GM23338 (cell line): ENCODE results near the gene LY6G6D. TPM values are rescaled to one million over a fixed set of nuclear protein-coding genes. Genes with fewer than 3 reads are reported as not detected.

Experiments used
- ATAC-seq: fragments of 200-7000 bp; cut with Tn5 transposase; 3 replicates; pipeline ENCODE4 v1.9.1; 2020
- DNase-seq: peaks from one replicate; pipeline ENCODE4 v3.0.0-alpha.2; 2015; ENCODE audit warnings: low spot score
- H2AFZ ChIP-seq: fragments of 200-600 bp; sonication (generic); 2 replicates; pipeline ENCODE4 v1.8.0; 2016; ENCODE audit warnings: antibody characterized with exemption, mild to moderate bottlenecking, moderate library complexity
- H3F3A ChIP-seq: fragments of 200-600 bp; sonication (generic); replicated peaks from 2 replicates; pipeline ENCODE4 v1.8.0; 2017; ENCODE audit warnings: antibody characterized with exemption, mixed run types, low read depth
- H3K27ac ChIP-seq: fragments of 200-600 bp; sonication (generic); 2 replicates; pipeline ENCODE4 v1.6.1; 2016; ENCODE audit warnings: low read depth
- H3K27me3 ChIP-seq: fragments of 200-600 bp; sonication (generic); 2 replicates; pipeline ENCODE4 v1.8.0; 2016; ENCODE audit warnings: mild to moderate bottlenecking, mixed run types, moderate library complexity; ENCODE audit not compliant: insufficient read depth
- H3K36me3 ChIP-seq: fragments of 200-600 bp; sonication (generic); 2 replicates; pipeline ENCODE4 v1.8.0; 2016; ENCODE audit warnings: mild to moderate bottlenecking; ENCODE audit not compliant: insufficient read depth
- H3K4me1 ChIP-seq: fragments of 200-600 bp; sonication (generic); 2 replicates; pipeline ENCODE4 v1.8.0; 2016; ENCODE audit warnings: mild to moderate bottlenecking, moderate library complexity; ENCODE audit not compliant: insufficient read depth
- H3K4me2 ChIP-seq: fragments of 200-600 bp; sonication (generic); 2 replicates; pipeline ENCODE4 v1.7.1; 2017; ENCODE audit warnings: mixed run types
- H3K4me3 ChIP-seq: fragments of 200-600 bp; sonication (generic); 2 replicates; pipeline ENCODE4 v1.6.1; 2016; ENCODE audit warnings: mixed run types
- H3K79me2 ChIP-seq: fragments of 200-600 bp; sonication (generic); replicated peaks from 2 replicates; pipeline ENCODE4 v1.8.0; 2017; ENCODE audit warnings: mild to moderate bottlenecking; ENCODE audit not compliant: insufficient read depth
- H3K9me2 ChIP-seq: fragments of 200-600 bp; sonication (generic); 2 replicates; pipeline ENCODE4 v1.8.0; 2017; ENCODE audit not compliant: insufficient read depth
- H4K20me1 ChIP-seq: fragments of 200-600 bp; sonication (generic); replicated peaks from 2 replicates; pipeline ENCODE4 v1.8.0; 2017; ENCODE audit warnings: mild to moderate bottlenecking; ENCODE audit not compliant: insufficient read depth
- H3K27ac Mint-ChIP-seq: 2 replicates; pipeline ENCODE4 v1.8.0; 2020; ENCODE audit warnings: inconsistent platforms, mild to moderate bottlenecking, moderate library complexity, mixed read lengths
- H3K27me3 Mint-ChIP-seq: 3 replicates; pipeline ENCODE4 v1.8.0; 2022; ENCODE audit warnings: low read depth, mild to moderate bottlenecking, moderate library complexity, mixed read lengths, inconsistent platforms; ENCODE audit not compliant: insufficient read depth, poor library complexity
- H3K36me3 Mint-ChIP-seq: 3 replicates; pipeline ENCODE4 v1.8.0; 2021; ENCODE audit warnings: low read depth, mild to moderate bottlenecking, inconsistent platforms, moderate library complexity, mixed read lengths
- H3K4me1 Mint-ChIP-seq: 3 replicates; pipeline ENCODE4 v1.8.0; 2020; ENCODE audit warnings: mild to moderate bottlenecking, inconsistent platforms, mixed read lengths
- H3K4me3 Mint-ChIP-seq: 3 replicates; pipeline ENCODE4 v1.8.0; 2021; ENCODE audit warnings: moderate library complexity, mild to moderate bottlenecking, inconsistent platforms, mixed read lengths
- H3K9me3 Mint-ChIP-seq: 3 replicates; pipeline ENCODE4 v1.8.0; 2020; ENCODE audit warnings: moderate library complexity, mild to moderate bottlenecking, inconsistent platforms, mixed read lengths
- CREB1 ChIP-seq: fragments of 250-450 bp; sonication (Bioruptor Pico); IDR thresholded peaks from 2 replicates; pipeline ENCODE4 v1.5.0; 2020; ENCODE audit warnings: low read depth, mild to moderate bottlenecking, moderate library complexity
- CTCF ChIP-seq, 2 experiments: fragments of 200-600 bp in 1 of 2; sonication (generic) in 1 of 2; conservative IDR thresholded peaks; 2 replicates each; pipeline versions ENCODE4 v1.5.1 to v1.6.1; 2016 to 2017; ENCODE audit warnings: antibody characterized with exemption in 2 of 2, low read depth in 2 of 2, mild to moderate bottlenecking in 2 of 2, moderate library complexity in 1 of 2
- ETS1 ChIP-seq: IDR thresholded peaks from 2 replicates; pipeline ENCODE4 v1.6.1; 2016; ENCODE audit warnings: antibody characterized with exemption
- EZH2 ChIP-seq: fragments of 200-600 bp; sonication (generic); IDR thresholded peaks from one replicate; pipeline ENCODE4 v1.8.0; 2017; ENCODE audit warnings: antibody characterized with exemption, mild to moderate bottlenecking, low read depth; ENCODE audit not compliant: unreplicated experiment
- EZH2phosphoT487 ChIP-seq: fragments of 200-600 bp; sonication (generic); IDR thresholded peaks from one replicate; pipeline ENCODE4 v1.8.1; 2018; ENCODE audit warnings: antibody characterized with exemption; ENCODE audit not compliant: unreplicated experiment
- NANOG ChIP-seq: IDR thresholded peaks from 2 replicates; pipeline ENCODE4 v1.6.1; 2016; ENCODE audit warnings: antibody characterized with exemption, borderline replicate concordance
- POLR2AphosphoS5 ChIP-seq: IDR thresholded peaks from 2 replicates; pipeline ENCODE4 v1.6.1; 2016; ENCODE audit warnings: antibody characterized with exemption, low read depth
- STAT1 ChIP-seq: IDR thresholded peaks from one replicate; pipeline ENCODE4 v1.6.1; 2016; ENCODE audit warnings: antibody characterized with exemption; ENCODE audit not compliant: unreplicated experiment
- ZNF114 ChIP-seq: fragments of 250-450 bp; sonication (Bioruptor Pico); IDR thresholded peaks from 2 replicates; pipeline ENCODE4 v1.5.0; 2020; ENCODE audit warnings: mild to moderate bottlenecking, moderate library complexity
- ZNF331 ChIP-seq: fragments of 250-450 bp; sonication (Bioruptor Pico); IDR thresholded peaks from 2 replicates; pipeline ENCODE4 v1.5.0; 2020; ENCODE audit warnings: low read depth, mild to moderate bottlenecking, moderate library complexity
- polyA plus RNA-seq: library from polyadenylated mRNA; unstranded; fragments of >200 nt; fragmentation: Nextera tagmentation; extraction: Ambion mirVana; gene quantifications from 2 replicates; pipeline ENCODE4 v1.2.1, GENCODE V29; 2016
- total RNA-seq: library from RNA; depleted of rRNA; stranded (reverse); fragments of >200 nt; shearing (Covaris generic); gene quantifications from 2 replicates; pipeline ENCODE4 v1.2.3, GENCODE V29; 2014
- TF ChIP-seq, protein P1 (sequence below): IDR thresholded peaks from one replicate; pipeline ENCODE4 v1.6.1; 2018; ENCODE audit warnings: antibody characterized with exemption; ENCODE audit not compliant: unreplicated experiment

The LY6G6D gene
- total and polyA plus RNA-seq, 2 experiments from 2014 or later, result not detected

GRCh38 chr6:31692353-31692752, 22.8 kb upstream of the LY6G6D start:
- no peak overlapping the region for H3K27ac ChIP-seq
- no peaks in the 10 kb centered on the region for H3K4me1 ChIP-seq
- H3K27me3 Mint-ChIP-seq, result peaks cover 3% of the 10 kb centered on the region
- H2AFZ ChIP-seq, result no peak overlapping the region
- peaks cover 6% of the 10 kb centered on the region; the same call in 1 of the 2 replicates for H3K36me3 ChIP-seq
- H3K4me1 Mint-ChIP-seq, result no peaks in the 10 kb centered on the region
- no peak overlapping the region for H3K4me3 ChIP-seq
- H3F3A ChIP-seq, result no peaks in the 10 kb centered on the region
- no peaks in the 10 kb centered on the region for H4K20me1 ChIP-seq
- H3K9me3 Mint-ChIP-seq, result no peaks in the 10 kb centered on the region
- no peak overlapping the region for H3K4me3 Mint-ChIP-seq
- no peaks in the 10 kb centered on the region for H3K9me2 ChIP-seq
- no peak overlapping the region for H3K4me2 ChIP-seq
- no peak for TF ChIP-seq NANOG
- TF ChIP-seq CTCF (conservative IDR thresholded peaks at IDR 0.05; ENCODE audit: low read depth in 2 of 2), result no peak
- TF ChIP-seq, protein P1, sequence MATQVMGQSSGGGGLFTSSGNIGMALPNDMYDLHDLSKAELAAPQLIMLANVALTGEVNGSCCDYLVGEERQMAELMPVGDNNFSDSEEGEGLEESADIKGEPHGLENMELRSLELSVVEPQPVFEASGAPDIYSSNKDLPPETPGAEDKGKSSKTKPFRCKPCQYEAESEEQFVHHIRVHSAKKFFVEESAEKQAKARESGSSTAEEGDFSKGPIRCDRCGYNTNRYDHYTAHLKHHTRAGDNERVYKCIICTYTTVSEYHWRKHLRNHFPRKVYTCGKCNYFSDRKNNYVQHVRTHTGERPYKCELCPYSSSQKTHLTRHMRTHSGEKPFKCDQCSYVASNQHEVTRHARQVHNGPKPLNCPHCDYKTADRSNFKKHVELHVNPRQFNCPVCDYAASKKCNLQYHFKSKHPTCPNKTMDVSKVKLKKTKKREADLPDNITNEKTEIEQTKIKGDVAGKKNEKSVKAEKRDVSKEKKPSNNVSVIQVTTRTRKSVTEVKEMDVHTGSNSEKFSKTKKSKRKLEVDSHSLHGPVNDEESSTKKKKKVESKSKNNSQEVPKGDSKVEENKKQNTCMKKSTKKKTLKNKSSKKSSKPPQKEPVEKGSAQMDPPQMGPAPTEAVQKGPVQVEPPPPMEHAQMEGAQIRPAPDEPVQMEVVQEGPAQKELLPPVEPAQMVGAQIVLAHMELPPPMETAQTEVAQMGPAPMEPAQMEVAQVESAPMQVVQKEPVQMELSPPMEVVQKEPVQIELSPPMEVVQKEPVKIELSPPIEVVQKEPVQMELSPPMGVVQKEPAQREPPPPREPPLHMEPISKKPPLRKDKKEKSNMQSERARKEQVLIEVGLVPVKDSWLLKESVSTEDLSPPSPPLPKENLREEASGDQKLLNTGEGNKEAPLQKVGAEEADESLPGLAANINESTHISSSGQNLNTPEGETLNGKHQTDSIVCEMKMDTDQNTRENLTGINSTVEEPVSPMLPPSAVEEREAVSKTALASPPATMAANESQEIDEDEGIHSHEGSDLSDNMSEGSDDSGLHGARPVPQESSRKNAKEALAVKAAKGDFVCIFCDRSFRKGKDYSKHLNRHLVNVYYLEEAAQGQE, result no peak
- no peak for TF ChIP-seq EZH2
- TF ChIP-seq ZNF114 (CRISPR knock-in tag), result no peak
- TF ChIP-seq EZH2phosphoT487, result no peak
- H3K27ac Mint-ChIP-seq, result no peak overlapping the region
- no peak for DNase-seq
- no peak for ATAC-seq
- no peaks in the 10 kb centered on the region for H3K27me3 ChIP-seq
- H3K36me3 Mint-ChIP-seq, result peaks cover 22% of the 10 kb centered on the region
- H3K79me2 ChIP-seq, result no peaks in the 10 kb centered on the region

DNA sequence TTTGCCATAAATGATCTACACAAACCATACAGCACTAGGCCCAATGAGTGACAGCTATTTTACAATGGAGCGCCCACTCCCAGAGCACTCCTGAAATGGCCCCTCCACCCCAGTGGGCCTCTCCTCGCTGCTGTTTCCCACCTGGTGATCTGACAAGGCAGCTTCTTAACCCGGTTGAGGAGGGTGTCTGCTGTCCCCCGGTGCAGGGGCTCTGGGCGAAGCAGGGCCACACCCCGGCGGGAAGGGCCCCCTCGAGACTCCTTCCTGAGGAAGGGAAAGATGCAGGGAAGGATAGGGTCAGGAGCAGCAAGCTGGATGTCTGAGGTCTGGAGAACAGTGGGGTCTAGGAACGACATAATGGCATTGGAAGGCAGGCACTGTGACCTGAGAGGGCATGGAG, 22.3 kb upstream of the LY6G6D start:
- Mint-ChIP-seq H3K36me3 (peaks cover 25% of the 10 kb centered on the region), H3K9me3 (no peaks in the 10 kb centered on the region), H3K27me3 (peaks cover 5% of the 10 kb centered on the region), H3K27ac (no peak overlapping the region), H3K4me3 (no peak overlapping the region), H3K4me1 (no peaks in the 10 kb centered on the region)
- Histone ChIP-seq H3K9me2 (no peaks in the 10 kb centered on the region), H3K4me3 (no peak overlapping the region), H3K27ac (no peak overlapping the region), H3K4me1 (no peaks in the 10 kb centered on the region), H4K20me1 (no peaks in the 10 kb centered on the region), H3F3A (no peaks in the 10 kb centered on the region), H3K4me2 (no peak overlapping the region), H3K27me3 (no peaks in the 10 kb centered on the region), H3K36me3 (peaks cover 6% of the 10 kb centered on the region; the same call in 1 of the 2 replicates), H3K79me2 (no peaks in the 10 kb centered on the region), H2AFZ (no peak overlapping the region)
- ATAC-seq (no peak), DNase-seq (no peak)
- TF ChIP-seq NANOG (no peak), ZNF114 (CRISPR knock-in tag) (no peak), ETS1 (no peak), POLR2AphosphoS5 (no peak), ZNF331 (CRISPR knock-in tag) (no peak), CREB1 (CRISPR knock-in tag) (no peak), STAT1 (no peak), EZH2 (no peak), CTCF (conservative IDR thresholded peaks at IDR 0.05; ENCODE audit: low read depth in 2 of 2) (no peak), EZH2phosphoT487 (no peak)
- TF ChIP-seq, protein P1, result no peak
